Endodermal cell (in vitro differentiated cells): Measurements from ENCODE around the gene FAM3D. TPM values are rescaled to one million over a fixed set of nuclear protein-coding genes. Genes with fewer than 3 reads are reported as not detected.

Source experiments
- DNase-seq: peaks from one replicate; pipeline ENCODE4 v3.0.0-alpha.2; 2017
- H3K27ac ChIP-seq: 2 replicates; pipeline ENCODE4 v1.5.1; 2013; ENCODE audit warnings: mild to moderate bottlenecking, low read depth, low read length, moderate library complexity
- H3K27me3 ChIP-seq: 2 replicates; pipeline ENCODE4 v1.6.1; 2013; ENCODE audit warnings: mild to moderate bottlenecking, low read length, moderate library complexity; ENCODE audit not compliant: insufficient read depth, control insufficient read depth, poor library complexity, severe bottlenecking
- H3K36me3 ChIP-seq: 2 replicates; pipeline ENCODE4 v1.7.0; 2013; ENCODE audit warnings: mild to moderate bottlenecking, low read length, moderate library complexity; ENCODE audit not compliant: control insufficient read depth, insufficient read depth
- H3K4me1 ChIP-seq: one replicate; pipeline ENCODE4 v1.7.0; 2013; ENCODE audit warnings: low read length; ENCODE audit not compliant: control insufficient read depth, insufficient read depth
- H3K4me3 ChIP-seq: 2 replicates; pipeline ENCODE4 v1.5.1; 2013; ENCODE audit warnings: mild to moderate bottlenecking, low read length, moderate library complexity
- H3K9ac ChIP-seq: 2 replicates; pipeline ENCODE4 v1.6.1; 2013; ENCODE audit warnings: mild to moderate bottlenecking, low read length, moderate library complexity; ENCODE audit not compliant: poor library complexity, severe bottlenecking; ENCODE audit errors: extremely low read depth
- H3K9me3 ChIP-seq: 2 replicates; pipeline ENCODE4 v1.6.1; 2013; ENCODE audit warnings: mild to moderate bottlenecking, low read length, moderate library complexity; ENCODE audit not compliant: control insufficient read depth
- H3K27ac Mint-ChIP-seq: 2 replicates; pipeline ENCODE4 v1.8.0; 2020; ENCODE audit warnings: mixed read lengths
- H3K27me3 Mint-ChIP-seq: 2 replicates; pipeline ENCODE4 v1.8.0; 2021; ENCODE audit warnings: mild to moderate bottlenecking, mixed read lengths; ENCODE audit not compliant: insufficient read depth
- H3K36me3 Mint-ChIP-seq: 2 replicates; pipeline ENCODE4 v1.8.0; 2020; ENCODE audit warnings: low read depth, mixed read lengths
- H3K4me1 Mint-ChIP-seq: 2 replicates; pipeline ENCODE4 v1.8.0; 2020; ENCODE audit warnings: mixed read lengths
- H3K4me3 Mint-ChIP-seq: 2 replicates; pipeline ENCODE4 v1.8.0; 2020; ENCODE audit warnings: mild to moderate bottlenecking, moderate library complexity, mixed read lengths
- H3K9me3 Mint-ChIP-seq: 2 replicates; pipeline ENCODE4 v1.8.0; 2020; ENCODE audit warnings: mild to moderate bottlenecking, mixed read lengths
- CTCF ChIP-seq: fragments of 200-600 bp; sonication (generic); conservative IDR thresholded peaks from 2 replicates; pipeline ENCODE4 v1.5.0; 2021; ENCODE audit warnings: antibody characterized with exemption, mild to moderate bottlenecking
- WGBS, 2 experiments: methylation state at CpG; one replicate each; pipeline versions ENCODE4 v1.1.5 to v1.1.7; 2013; ENCODE audit warnings: missing lambda C conversion rate in 2 of 2, mixed read lengths in 1 of 2; ENCODE audit not compliant: insufficient coverage in 1 of 2, insufficient read length in 1 of 2; 5-methylcytosine and 5-hydroxymethylcytosine counted together
- total RNA-seq, 2 donors: library from RNA; stranded (reverse); fragmentation: NEBNext Ultra II Directional in 1 of 2; extraction: Animal tissue kit (Norgen Biotek cat#: 25700) in 1 of 2; gene quantifications; 2 replicates in 1 of 2; 3 replicates in 1 of 2; pipeline ENCODE4 v1.2.1, GENCODE V29; 2021

FAM3D gene
- total RNA-seq, 2 donors from 2014 or later = not detected

DNA sequence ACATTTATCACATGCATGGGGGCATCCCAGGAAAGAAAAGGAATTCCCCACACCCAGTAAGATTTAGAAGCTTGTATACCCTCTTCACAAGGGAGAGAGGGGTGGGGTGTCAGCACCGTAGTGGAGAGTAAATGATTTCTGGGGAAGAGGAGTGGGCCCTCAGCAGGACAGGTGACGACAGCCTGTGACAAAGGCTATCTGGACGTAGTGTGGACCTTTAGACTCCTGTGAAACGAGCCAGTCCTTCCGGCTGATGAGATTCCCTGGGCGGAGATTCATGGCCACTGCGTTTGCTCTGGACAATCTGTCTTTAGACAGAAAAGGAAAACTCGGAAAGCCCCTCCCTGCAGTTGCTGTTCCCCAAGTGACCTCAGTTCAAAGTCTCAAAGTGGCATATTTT is 1.7 kb upstream of the FAM3D start:
- Histone ChIP-seq H3K27me3 (no peaks in the 10 kb centered on the region), H3K9me3 (no peaks in the 10 kb centered on the region), H3K36me3 (no peaks in the 10 kb centered on the region), H3K27ac (no peak overlapping the region), H3K4me3 (no peak overlapping the region), H3K9ac (no peak overlapping the region), H3K4me1 (no peaks in the 10 kb centered on the region)
- Mint-ChIP-seq H3K9me3 (peaks cover 3% of the 10 kb centered on the region), H3K27me3 (peaks cover 2% of the 10 kb centered on the region), H3K27ac (no peak overlapping the region), H3K36me3 (no peaks in the 10 kb centered on the region), H3K4me1 (no peaks in the 10 kb centered on the region), H3K4me3 (no peak overlapping the region)
- no peak for TF ChIP-seq CTCF
- no peak for DNase-seq
- 92 to 100% methylated on average over 7 to 8 of the region's 8 CpGs for WGBS, 2 experiments

DNA sequence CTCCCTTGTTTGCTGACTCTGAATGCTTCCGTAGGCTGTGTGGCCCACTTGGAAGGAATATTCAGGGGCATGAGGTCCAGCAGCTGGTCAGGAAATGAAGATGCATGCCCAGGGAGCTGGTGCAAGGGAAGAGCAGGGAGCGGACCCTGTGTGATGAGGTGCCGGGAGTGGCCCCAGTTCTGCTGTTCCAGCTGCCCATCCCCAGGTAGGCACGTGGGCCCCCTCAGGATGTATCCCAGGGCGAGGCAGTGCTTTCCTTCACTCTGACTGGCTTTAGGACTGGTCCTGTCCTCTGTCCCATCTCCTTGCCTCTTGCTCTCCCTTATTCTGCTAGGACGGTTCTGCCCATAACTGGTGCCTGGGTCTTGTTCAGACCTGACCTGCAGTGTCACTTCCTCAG is 1.1 kb upstream of the FAM3D start:
- Mint-ChIP-seq H3K4me1 (no peaks in the 10 kb centered on the region), H3K4me3 (no peak overlapping the region), H3K27me3 (peaks cover 2% of the 10 kb centered on the region), H3K9me3 (peaks cover 3% of the 10 kb centered on the region), H3K27ac (no peak overlapping the region), H3K36me3 (no peaks in the 10 kb centered on the region)
- Histone ChIP-seq H3K9ac (no peak overlapping the region), H3K9me3 (no peaks in the 10 kb centered on the region), H3K4me3 (no peak overlapping the region), H3K27ac (no peak overlapping the region), H3K4me1 (no peaks in the 10 kb centered on the region), H3K36me3 (no peaks in the 10 kb centered on the region), H3K27me3 (no peaks in the 10 kb centered on the region)
- no peak for DNase-seq
- no peak for TF ChIP-seq CTCF
- 92 to 93% methylated on average over 4 to 6 of the region's 6 CpGs for WGBS, 2 experiments

DNA sequence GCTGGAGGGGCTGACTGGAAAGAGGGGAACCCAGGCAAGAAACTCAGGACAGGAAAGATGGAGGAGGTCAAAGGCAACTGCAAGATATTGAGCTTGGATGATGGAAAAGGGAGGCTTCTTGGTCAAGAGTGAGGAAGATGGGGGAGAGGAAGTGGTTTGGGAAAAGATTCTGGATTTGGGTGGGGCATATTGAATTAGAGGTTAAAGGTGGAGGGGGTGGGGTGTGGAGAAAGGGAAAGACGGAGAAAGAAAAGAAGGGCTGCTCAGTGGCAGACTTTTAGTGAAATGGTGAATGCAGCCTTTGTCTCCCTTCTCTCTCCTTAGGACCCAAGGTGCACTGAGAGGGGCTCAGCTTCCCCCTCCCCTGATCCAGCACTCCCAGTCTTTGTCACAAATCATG is 655 bp upstream of the FAM3D start:
- Mint-ChIP-seq H3K27ac (no peak overlapping the region), H3K36me3 (no peaks in the 10 kb centered on the region), H3K4me3 (no peak overlapping the region), H3K27me3 (peaks cover 2% of the 10 kb centered on the region), H3K4me1 (no peaks in the 10 kb centered on the region), H3K9me3 (peaks cover 3% of the 10 kb centered on the region)
- TF ChIP-seq CTCF = no peak
- Histone ChIP-seq H3K27me3 (no peaks in the 10 kb centered on the region), H3K9me3 (no peaks in the 10 kb centered on the region), H3K4me3 (no peak overlapping the region), H3K36me3 (no peaks in the 10 kb centered on the region), H3K4me1 (no peaks in the 10 kb centered on the region), H3K27ac (no peak overlapping the region), H3K9ac (no peak overlapping the region)
- WGBS, 2 experiments = no CpG with 5 or more reads among the region's 1 CpG
- DNase-seq = no peak
